NCI-H82 treated with DMSO at 0.1 percent for 48 hours (cell line): ENCODE data around the gene MDFIC.

ENCODE experiments used
- DNase-seq: peaks from one replicate; lab custom pipeline; 2025; ENCODE audit not compliant: unreplicated experiment; lab: John Stamatoyannopoulos, UW

Gene MDFIC

GRCh38 chr7:114924038-114924712 lies 2.3 kb downstream of the MDFIC start:
- no peak for DNase-seq

GRCh38 chr7:114925434-114925833 lies 3.5 kb downstream of the MDFIC start:
- DNase-seq, result no peak

- DNase-seq, result no peak
Observed at GRCh38 chr7:114928060-114928459, 6.2 kb downstream of the MDFIC start.

- no peak for DNase-seq
Observed at GRCh38 chr7:114929570-114929969, 7.7 kb downstream of the MDFIC start.

GRCh38 chr7:114930107-114930661 lies 8.3 kb downstream of the MDFIC start:
- no peak for DNase-seq

- DNase-seq, result no peak
Observed at GRCh38 chr7:114930829-114931655, 9.1 kb downstream of the MDFIC start.

GRCh38 chr7:114931656-114932011 lies 9.7 kb downstream of the MDFIC start:
- DNase-seq, result no peak

GRCh38 chr7:114932991-114933390 lies 11.1 kb downstream of the MDFIC start:
- DNase-seq, result no peak

GRCh38 chr7:114933658-114934057 lies 11.8 kb downstream of the MDFIC start:
- DNase-seq, result no peak

GRCh38 chr7:114934086-114934485 lies 12.2 kb downstream of the MDFIC start:
- no peak for DNase-seq

- DNase-seq, result no peak
Observed at GRCh38 chr7:114934713-114935112, 12.8 kb downstream of the MDFIC start.

GRCh38 chr7:114936471-114936870 lies 14.6 kb downstream of the MDFIC start:
- no peak for DNase-seq

GRCh38 chr7:114937446-114937845 lies 15.6 kb downstream of the MDFIC start:
- DNase-seq, result no peak

- no peak for DNase-seq
Observed at GRCh38 chr7:114938785-114939184, 16.9 kb downstream of the MDFIC start.

- DNase-seq, result no peak
Observed at GRCh38 chr7:114939484-114940097, 17.7 kb downstream of the MDFIC start.

- DNase-seq, result no peak
Observed at GRCh38 chr7:114940220-114940619, 18.3 kb downstream of the MDFIC start.

GRCh38 chr7:114941692-114942091 lies 19.8 kb downstream of the MDFIC start:
- no peak for DNase-seq

GRCh38 chr7:114942446-114943175 lies 20.7 kb downstream of the MDFIC start:
- DNase-seq, result no peak

GRCh38 chr7:114943530-114943929 lies 21.6 kb downstream of the MDFIC start:
- no peak for DNase-seq

GRCh38 chr7:114943953-114944744 lies 22.3 kb downstream of the MDFIC start:
- DNase-seq, result no peak
